Peyer's patch (tissue), 4 donors: Measurements from ENCODE around the gene OR2Z1.

Experiments
- CTCF ChIP-seq, 6 experiments: fragments of 450-650 bp in 4 of 6; fragments of 200-600 bp in 2 of 6; sonication (generic) in 1 of 6; IDR thresholded peaks; one replicate each; pipeline ENCODE4 v1.5.1; 2017 to 2019; ENCODE audit warnings: antibody characterized with exemption in 6 of 6, mild to moderate bottlenecking in 3 of 6, moderate library complexity in 1 of 6
- POLR2A ChIP-seq, 2 donors: fragments of 450-650 bp; IDR thresholded peaks; one replicate each; pipeline ENCODE4 v1.5.1; 2017; ENCODE audit warnings: antibody characterized with exemption in 2 of 2, mild to moderate bottlenecking in 2 of 2, moderate library complexity in 2 of 2

DNA sequence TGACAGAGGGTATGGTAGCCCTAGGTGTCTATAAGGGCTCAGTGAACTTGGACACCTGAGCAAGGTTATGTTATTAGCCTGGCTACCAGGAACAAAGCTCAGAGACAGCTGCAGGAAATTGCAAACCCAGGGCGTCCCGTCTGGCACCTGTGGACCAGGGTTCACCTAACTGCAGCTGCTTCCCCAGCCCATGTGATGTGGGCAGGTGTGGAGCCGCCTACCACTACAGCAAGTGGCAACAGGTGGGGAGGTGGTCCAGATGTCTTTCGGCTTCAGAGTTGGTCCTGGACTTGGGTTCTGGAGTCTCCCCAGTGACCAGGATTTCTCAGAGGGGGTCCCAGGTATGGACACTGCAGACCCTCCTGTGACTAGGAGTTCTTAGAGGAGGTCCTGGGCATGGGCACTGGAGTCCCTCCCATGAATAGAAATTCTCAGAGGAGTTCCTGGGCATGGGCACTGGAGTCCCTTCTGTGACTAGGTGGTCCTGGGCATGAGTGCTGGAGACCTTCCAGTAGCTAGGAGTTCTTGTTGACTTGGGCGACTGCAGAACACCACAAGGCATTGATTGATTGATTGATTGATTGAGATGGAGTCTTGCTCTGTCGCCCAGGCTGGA, 48.0 kb upstream of the OR2Z1 start:
- no peak for TF ChIP-seq POLR2A (IDR thresholded peaks at IDR 0.05)
- no peak for TF ChIP-seq CTCF (IDR thresholded peaks at IDR 0.05)
